ENCODE data around the gene FAM111B. TPM values are rescaled to one million over a fixed set of nuclear protein-coding genes. Genes with fewer than 3 reads are reported as not detected.

FAM111B gene
- total RNA-seq, 4 donors from 2014 or later = 0.19 to 2.4 (median 1.9) TPM; not detected in 1

DNA sequence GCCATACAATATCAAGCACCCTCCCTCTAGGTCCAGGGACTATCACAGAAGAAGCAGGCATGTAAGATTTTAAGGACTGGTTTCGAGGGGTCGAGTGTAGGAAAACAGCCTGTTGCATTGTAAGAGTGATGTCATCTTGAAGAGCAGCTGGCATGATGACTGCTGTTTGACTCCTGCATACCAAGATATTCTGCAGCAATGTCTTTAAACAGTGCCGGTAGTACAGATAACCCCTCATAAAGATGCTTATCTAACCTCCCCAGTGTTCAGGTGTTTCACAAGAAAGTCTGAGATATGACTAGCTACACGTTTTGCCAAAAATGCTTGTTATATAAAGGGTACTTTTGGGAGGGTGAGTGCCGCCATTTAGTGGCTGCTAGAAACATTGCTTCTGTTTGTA, 47.6 kb downstream of the FAM111B start:
- DNase-seq (ENCODE audit: low spot score) (no peak), ATAC-seq (ENCODE audit: low FRiP score) (no peak)
- TF ChIP-seq, protein P1, sequence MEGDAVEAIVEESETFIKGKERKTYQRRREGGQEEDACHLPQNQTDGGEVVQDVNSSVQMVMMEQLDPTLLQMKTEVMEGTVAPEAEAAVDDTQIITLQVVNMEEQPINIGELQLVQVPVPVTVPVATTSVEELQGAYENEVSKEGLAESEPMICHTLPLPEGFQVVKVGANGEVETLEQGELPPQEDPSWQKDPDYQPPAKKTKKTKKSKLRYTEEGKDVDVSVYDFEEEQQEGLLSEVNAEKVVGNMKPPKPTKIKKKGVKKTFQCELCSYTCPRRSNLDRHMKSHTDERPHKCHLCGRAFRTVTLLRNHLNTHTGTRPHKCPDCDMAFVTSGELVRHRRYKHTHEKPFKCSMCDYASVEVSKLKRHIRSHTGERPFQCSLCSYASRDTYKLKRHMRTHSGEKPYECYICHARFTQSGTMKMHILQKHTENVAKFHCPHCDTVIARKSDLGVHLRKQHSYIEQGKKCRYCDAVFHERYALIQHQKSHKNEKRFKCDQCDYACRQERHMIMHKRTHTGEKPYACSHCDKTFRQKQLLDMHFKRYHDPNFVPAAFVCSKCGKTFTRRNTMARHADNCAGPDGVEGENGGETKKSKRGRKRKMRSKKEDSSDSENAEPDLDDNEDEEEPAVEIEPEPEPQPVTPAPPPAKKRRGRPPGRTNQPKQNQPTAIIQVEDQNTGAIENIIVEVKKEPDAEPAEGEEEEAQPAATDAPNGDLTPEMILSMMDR (IDR thresholded peaks at IDR 0.05) = no peak

DNA sequence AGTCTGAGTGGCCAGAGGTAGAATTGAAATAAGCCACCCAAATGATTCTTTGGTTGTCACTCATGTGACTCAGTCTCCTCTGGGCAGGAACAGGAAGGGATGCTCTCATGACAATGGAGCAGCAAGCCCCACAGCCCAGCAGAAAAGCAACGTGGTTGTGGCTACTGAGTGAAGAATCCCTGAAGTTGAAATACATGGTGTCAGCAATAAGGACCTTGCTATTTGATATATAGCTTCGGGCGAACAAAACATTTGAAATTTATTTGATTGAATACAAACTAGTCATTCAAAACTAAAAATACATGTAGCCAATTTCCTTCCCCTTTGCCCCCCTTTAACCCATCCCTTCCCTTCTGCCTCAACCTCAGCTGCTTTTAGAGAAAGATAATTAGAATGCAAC, 50.4 kb downstream of the FAM111B start:
- TF ChIP-seq, protein P1 (IDR thresholded peaks at IDR 0.05) = no peak
- DNase-seq (ENCODE audit: low spot score) (no peak), ATAC-seq (ENCODE audit: low FRiP score) (no peak)

DNA sequence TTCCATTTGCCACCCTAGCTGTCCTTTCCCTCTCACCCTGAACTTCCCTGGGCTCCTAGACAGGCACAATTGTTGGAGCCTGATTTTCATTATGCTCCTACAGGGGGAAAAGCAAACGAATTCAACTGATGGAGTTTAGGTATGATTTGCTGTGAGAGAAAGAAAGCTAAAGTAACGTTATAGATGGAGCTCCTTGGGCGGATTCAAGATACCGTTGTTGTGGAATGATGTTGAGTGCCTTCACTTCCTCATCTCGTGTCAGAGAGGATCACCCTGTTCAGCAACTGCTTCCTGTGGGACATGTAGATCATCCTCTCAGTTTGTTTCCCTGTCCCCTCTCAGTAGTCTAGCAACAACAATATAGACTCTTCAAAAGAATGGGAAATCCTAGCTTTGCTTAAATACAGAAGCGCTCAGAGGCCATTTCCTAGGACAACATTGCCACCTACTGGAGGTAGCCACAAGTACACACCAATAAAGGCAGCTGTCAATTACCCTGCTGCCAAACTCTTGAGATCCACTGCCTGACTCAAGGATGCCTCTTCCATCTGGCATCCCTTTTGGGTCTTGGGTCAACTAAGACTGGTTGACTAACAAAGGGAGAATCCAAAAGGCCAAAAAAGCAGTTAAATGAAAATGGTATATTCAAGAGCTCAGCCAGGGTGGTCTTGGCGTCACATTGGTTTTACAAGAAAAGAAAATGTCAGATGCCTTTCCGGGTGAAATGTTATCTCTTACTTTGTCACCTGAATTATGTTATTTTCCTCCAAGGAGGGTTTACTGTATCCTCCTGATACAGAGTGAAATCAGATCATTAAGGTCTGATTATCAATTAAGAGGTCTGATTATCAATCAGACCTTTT, 51.4 kb downstream of the FAM111B start:
- TF ChIP-seq, protein P1 (IDR thresholded peaks at IDR 0.05) = peak in 1 of 3 donors; percentile 14
- ATAC-seq (ENCODE audit: low FRiP score) (no peak), DNase-seq (ENCODE audit: low spot score) (no peak)

DNA sequence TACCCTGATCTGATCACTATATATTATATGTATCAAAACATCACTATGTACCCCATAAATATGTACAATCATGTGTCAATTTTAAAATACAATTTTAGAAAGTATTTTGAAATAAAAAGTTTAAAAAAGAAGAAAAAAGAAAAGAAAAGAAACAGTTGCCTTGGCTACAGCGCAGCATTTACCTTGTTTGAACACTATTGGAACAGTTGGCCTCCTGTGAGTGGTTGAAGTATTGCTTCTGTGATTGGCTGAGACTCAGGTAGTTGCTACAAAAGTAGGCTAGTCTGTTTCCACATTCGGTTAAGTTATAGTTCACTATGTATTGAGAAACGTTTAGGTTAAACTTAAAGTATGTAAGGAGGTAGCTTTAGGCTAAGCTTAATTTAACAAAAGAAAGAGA, 57.0 kb downstream of the FAM111B start:
- TF ChIP-seq, protein P1 (IDR thresholded peaks at IDR 0.05) = no peak
- ATAC-seq (ENCODE audit: low FRiP score) = no peak
- DNase-seq (ENCODE audit: low spot score) = no peak

DNA sequence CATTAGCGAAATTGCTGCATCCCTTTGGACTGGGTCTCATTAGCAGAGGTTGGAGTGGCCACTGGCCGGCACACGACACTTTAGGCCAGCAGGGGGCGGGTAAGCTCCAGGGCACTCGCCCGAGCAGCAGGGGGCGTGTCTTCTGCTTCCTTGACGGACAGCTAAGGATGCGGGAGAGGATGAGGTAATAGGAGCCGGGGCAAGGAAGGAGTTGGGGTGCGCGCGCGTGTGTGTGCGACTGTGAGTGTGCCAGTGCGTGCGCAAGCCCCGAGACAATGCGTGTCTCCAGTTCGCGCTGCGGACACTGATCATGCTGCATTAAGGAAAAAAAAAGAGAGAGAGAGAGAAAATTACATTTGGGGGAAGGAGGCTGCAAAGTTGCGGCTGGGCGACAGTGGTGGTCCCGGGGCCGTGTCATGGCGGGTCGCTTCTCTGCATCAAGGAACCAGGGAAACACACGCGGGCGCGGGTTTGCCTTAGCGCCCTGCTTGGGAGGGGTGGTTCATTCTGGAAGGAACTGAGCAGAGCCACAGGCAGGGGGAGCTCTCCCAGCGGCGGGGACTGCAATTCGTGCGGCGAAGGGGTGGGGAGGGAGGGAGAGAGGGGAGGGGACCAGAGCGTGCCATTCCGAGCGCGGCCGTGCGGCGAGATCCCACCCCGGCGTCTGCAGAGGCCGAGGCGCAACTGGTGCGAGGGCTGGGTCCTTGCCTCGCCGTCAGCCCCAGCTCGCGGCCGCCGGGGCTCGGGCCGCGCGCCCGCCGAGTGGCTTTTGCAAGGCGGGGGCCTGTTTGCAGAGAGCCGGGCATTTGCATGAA, 64.7 kb downstream of the FAM111B start, which contains the start of gene DTX4:
Gene DTX4, plus strand, starts transcription at position 625 of the 815 bp plus-strand sequence. CDS start 464 bp downstream, outside the sequence.
- DNase-seq (ENCODE audit: low spot score) (peak; percentile 91), ATAC-seq (ENCODE audit: low FRiP score) (peak; percentile 87)
- TF ChIP-seq, protein P1 (IDR thresholded peaks at IDR 0.05) = peak in 2 of 3 donors; percentile 24 to 91

DNA sequence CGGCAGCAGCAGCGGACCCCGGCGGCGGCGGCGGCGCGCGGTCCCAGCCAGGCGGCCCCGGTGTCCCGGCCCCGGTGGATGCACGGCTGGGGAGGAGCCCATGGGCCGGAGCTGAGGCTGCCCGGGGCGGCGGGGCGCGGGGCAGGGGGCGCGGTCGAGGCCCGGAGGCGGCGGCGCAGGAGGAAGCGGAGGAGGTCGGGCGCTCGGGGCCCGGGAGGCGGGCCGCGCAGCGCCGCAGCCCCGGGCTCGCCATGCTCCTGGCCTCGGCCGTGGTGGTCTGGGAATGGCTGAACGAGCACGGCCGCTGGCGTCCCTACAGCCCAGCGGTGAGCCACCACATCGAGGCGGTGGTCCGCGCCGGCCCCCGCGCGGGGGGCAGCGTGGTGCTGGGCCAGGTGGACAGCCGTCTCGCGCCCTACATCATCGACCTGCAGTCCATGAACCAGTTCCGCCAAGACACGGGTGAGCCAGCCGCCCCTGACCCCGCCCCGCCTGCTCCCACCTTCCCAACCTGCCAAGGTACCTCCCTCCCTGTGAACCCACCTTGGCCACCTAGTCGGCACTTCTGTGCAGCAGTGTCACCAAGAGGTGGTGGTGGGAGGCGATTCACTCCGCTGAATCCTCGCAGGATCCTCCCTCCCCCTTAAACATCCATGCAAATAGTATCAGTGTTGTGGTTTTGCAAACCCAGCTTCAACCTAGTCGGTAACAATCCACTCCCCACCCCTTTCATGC, 65.5 kb downstream of the FAM111B start:
- DNase-seq (ENCODE audit: low spot score) (no peak), ATAC-seq (ENCODE audit: low FRiP score) (peak; percentile 5)
- TF ChIP-seq, protein P1 (IDR thresholded peaks at IDR 0.05) = no peak

Measured in omental fat pad (tissue), 4 donors.